Loucy (cell line): ENCODE data around the gene SLC16A7.

Experiments used
- CTCF ChIP-seq: fragments of 200-600 bp; sonication (generic); conservative IDR thresholded peaks from 2 replicates; pipeline ENCODE4 v1.5.1; 2014; ENCODE audit warnings: mild to moderate bottlenecking, antibody characterized with exemption, low read length
- EZH2phosphoT487 ChIP-seq: fragments of 200-600 bp; IDR thresholded peaks from 2 replicates; pipeline ENCODE4 v1.6.1; 2018; ENCODE audit warnings: antibody characterized with exemption, mild to moderate bottlenecking, moderate library complexity, borderline replicate concordance

GRCh38 chr12:59634254-59634653, 38.4 kb downstream of the SLC16A7 start:
- no peak for TF ChIP-seq CTCF
- no peak for TF ChIP-seq EZH2phosphoT487
